HepG2 (cell line): Measurements from ENCODE around the gene IGSF8. TPM values are rescaled to one million over a fixed set of nuclear protein-coding genes. Genes with fewer than 3 reads are reported as not detected.

Source experiments
- AKAP8 ChIP-seq: sonication (generic); formaldehyde crosslinking; IDR thresholded peaks from 2 replicates; pipeline ENCODE4 v1.5.1; 2020; ENCODE audit warnings: mild to moderate bottlenecking, missing genetic modification reagents
- BCL6 ChIP-seq: IDR thresholded peaks from 2 replicates; pipeline ENCODE4 v1.6.1; 2016; ENCODE audit warnings: missing genetic modification reagents, missing compliant biosample characterization
- CHD4 ChIP-seq: fragments of 200-600 bp; sonication (generic); IDR thresholded peaks from 2 replicates; pipeline ENCODE4 v1.7.0; 2017; ENCODE audit warnings: mild to moderate bottlenecking, low read length, borderline replicate concordance
- FOSL2 ChIP-seq: sonication (generic); formaldehyde crosslinking; IDR thresholded peaks from 2 replicates; pipeline ENCODE4 v1.4.0; 2020; ENCODE audit warnings: missing genetic modification reagents
- HNRNPLL ChIP-seq: fragments of 200-400 bp; formaldehyde crosslinking; IDR thresholded peaks from 2 replicates; pipeline ENCODE4 v1.6.1; 2017; ENCODE audit warnings: mild to moderate bottlenecking, low read depth, low read length; ENCODE audit not compliant: poor library complexity, severe bottlenecking
- JUND ChIP-seq: sonication (generic); formaldehyde crosslinking; IDR thresholded peaks from 2 replicates; pipeline ENCODE4 v1.8.0; 2022; ENCODE audit warnings: mild to moderate bottlenecking, missing genetic modification reagents
- KDM4B ChIP-seq: sonication (generic); formaldehyde crosslinking; IDR thresholded peaks from 2 replicates; pipeline ENCODE4 v1.4.0; 2020; ENCODE audit warnings: missing genetic modification reagents
- KMT2A ChIP-seq: sonication (generic); formaldehyde crosslinking; IDR thresholded peaks from 2 replicates; pipeline ENCODE4 v1.4.0; 2020; ENCODE audit warnings: missing genetic modification reagents
- MEF2D ChIP-seq: sonication (generic); formaldehyde crosslinking; IDR thresholded peaks from 2 replicates; pipeline ENCODE4 v1.5.1; 2020; ENCODE audit warnings: mild to moderate bottlenecking, missing genetic modification reagents
- ONECUT2 ChIP-seq: sonication (generic); formaldehyde crosslinking; IDR thresholded peaks from 2 replicates; pipeline ENCODE4 v1.4.0; 2020; ENCODE audit warnings: missing genetic modification reagents
- SRSF4 ChIP-seq: fragments of 200-400 bp; formaldehyde crosslinking; IDR thresholded peaks from one replicate; pipeline ENCODE4 v1.6.1; 2018; ENCODE audit warnings: mild to moderate bottlenecking, low read depth, low read length, moderate library complexity; ENCODE audit not compliant: poor library complexity, severe bottlenecking
- SYNCRIP ChIP-seq: fragments of 200-400 bp; formaldehyde crosslinking; IDR thresholded peaks from 2 replicates; pipeline ENCODE4 v1.6.1; 2018; ENCODE audit warnings: mild to moderate bottlenecking, low read depth, low read length; ENCODE audit not compliant: insufficient read depth
- ZBTB21 ChIP-seq: sonication (generic); formaldehyde crosslinking; IDR thresholded peaks from 2 replicates; pipeline ENCODE4 v1.4.0; 2020; ENCODE audit warnings: missing genetic modification reagents
- ZBTB3 ChIP-seq: sonication (generic); formaldehyde crosslinking; IDR thresholded peaks from 2 replicates; pipeline ENCODE4 v1.4.0; 2020; ENCODE audit warnings: low read depth, mild to moderate bottlenecking, moderate library complexity, missing genetic modification reagents, borderline replicate concordance
- ZFP37 ChIP-seq: sonication (generic); formaldehyde crosslinking; IDR thresholded peaks from 2 replicates; pipeline ENCODE4 v1.4.0; 2020; ENCODE audit warnings: missing genetic modification reagents, borderline replicate concordance
- ZIK1 ChIP-seq: sonication (generic); formaldehyde crosslinking; IDR thresholded peaks from 2 replicates; pipeline ENCODE4 v1.5.0; 2020; ENCODE audit warnings: mild to moderate bottlenecking, low read depth, missing genetic modification reagents, borderline replicate concordance
- ZNF12 ChIP-seq: sonication (generic); formaldehyde crosslinking; IDR thresholded peaks from 2 replicates; pipeline ENCODE4 v1.5.0; 2020; ENCODE audit warnings: missing genetic modification reagents
- ZNF20 ChIP-seq: sonication (generic); formaldehyde crosslinking; IDR thresholded peaks from 2 replicates; pipeline ENCODE4 v1.4.0; 2020; ENCODE audit warnings: mild to moderate bottlenecking, moderate library complexity, missing genetic modification reagents
- ZNF253 ChIP-seq: sonication (generic); formaldehyde crosslinking; IDR thresholded peaks from 2 replicates; pipeline ENCODE4 v1.8.0; 2022; ENCODE audit warnings: mild to moderate bottlenecking, missing genetic modification reagents, borderline replicate concordance
- ZNF296 ChIP-seq: sonication (generic); formaldehyde crosslinking; conservative IDR thresholded peaks from 2 replicates; pipeline ENCODE4 v1.5.0; 2020; ENCODE audit warnings: mild to moderate bottlenecking, missing genetic modification reagents
- ZNF441 ChIP-seq: sonication (generic); formaldehyde crosslinking; IDR thresholded peaks from 2 replicates; pipeline ENCODE4 v1.7.0; 2021; ENCODE audit warnings: missing genetic modification reagents, borderline replicate concordance
- ZNF569 ChIP-seq: sonication (generic); formaldehyde crosslinking; IDR thresholded peaks from 2 replicates; pipeline ENCODE4 v1.5.0; 2020; ENCODE audit warnings: mild to moderate bottlenecking, missing genetic modification reagents, moderate library complexity, borderline replicate concordance
- ZNF644 ChIP-seq: IDR thresholded peaks from 2 replicates; pipeline ENCODE4 v1.6.1; 2016; ENCODE audit warnings: low read depth
- ZNF776 ChIP-seq: sonication (generic); formaldehyde crosslinking; IDR thresholded peaks from 2 replicates; pipeline ENCODE4 v1.4.0; 2020; ENCODE audit warnings: mild to moderate bottlenecking, missing genetic modification reagents
- ZNF780A ChIP-seq: sonication (generic); formaldehyde crosslinking; IDR thresholded peaks from 2 replicates; pipeline ENCODE4 v1.8.0; 2022; ENCODE audit warnings: mild to moderate bottlenecking, missing genetic modification reagents, moderate library complexity
- ZNF782 ChIP-seq: sonication (generic); formaldehyde crosslinking; IDR thresholded peaks from 2 replicates; pipeline ENCODE4 v1.4.0; 2020; ENCODE audit warnings: missing genetic modification reagents, mild to moderate bottlenecking, borderline replicate concordance
- polyA plus RNA-seq, 8 experiments: library from polyadenylated mRNA; depleted of rRNA in 3 of 8; stranded (reverse) in 7 of 8; unstranded in 1 of 8; fragments of >200 nt; fragmentation: Illumina TruSeq in 4 of 8; extraction: Trizol in 4 of 8; gene quantifications; 2 replicates each; pipeline versions ENCODE4 v1.2.1 to v1.2.3, GENCODE V29; 2011 to 2016; ENCODE audit warnings: low read depth in 4 of 8, missing spikeins in 1 of 8, mixed read lengths in 1 of 8; ENCODE audit not compliant: insufficient read depth in 1 of 8
- total RNA-seq, 5 experiments: library from RNA; depleted of rRNA; stranded (reverse); fragments of >200 nt; fragmentation: Illumina TruSeq; extraction: Trizol; gene quantifications; 2 replicates each; pipeline ENCODE4 v1.2.3, GENCODE V29; 2016; ENCODE audit warnings: low read depth in 1 of 5
- TF ChIP-seq, protein P1 (sequence below): IDR thresholded peaks from 2 replicates; pipeline ENCODE4 v1.6.1; 2016; ENCODE audit warnings: control low read depth
- TF ChIP-seq, protein P2 (sequence below): sonication (generic); formaldehyde crosslinking; IDR thresholded peaks from 2 replicates; pipeline ENCODE4 v1.5.1; 2020; ENCODE audit warnings: missing genetic modification reagents, mild to moderate bottlenecking, borderline replicate concordance
- TF ChIP-seq, protein P3 (sequence below): IDR thresholded peaks from 2 replicates; pipeline ENCODE4 v1.6.1; 2016; ENCODE audit warnings: missing genetic modification reagents, missing compliant biosample characterization

The IGSF8 gene
- total and polyA plus RNA-seq, 2 of the 13 experiments (the other 11 are each of a cell fraction or from before 2014, with no cell fraction given): 24.0 to 41.0 TPM

DNA sequence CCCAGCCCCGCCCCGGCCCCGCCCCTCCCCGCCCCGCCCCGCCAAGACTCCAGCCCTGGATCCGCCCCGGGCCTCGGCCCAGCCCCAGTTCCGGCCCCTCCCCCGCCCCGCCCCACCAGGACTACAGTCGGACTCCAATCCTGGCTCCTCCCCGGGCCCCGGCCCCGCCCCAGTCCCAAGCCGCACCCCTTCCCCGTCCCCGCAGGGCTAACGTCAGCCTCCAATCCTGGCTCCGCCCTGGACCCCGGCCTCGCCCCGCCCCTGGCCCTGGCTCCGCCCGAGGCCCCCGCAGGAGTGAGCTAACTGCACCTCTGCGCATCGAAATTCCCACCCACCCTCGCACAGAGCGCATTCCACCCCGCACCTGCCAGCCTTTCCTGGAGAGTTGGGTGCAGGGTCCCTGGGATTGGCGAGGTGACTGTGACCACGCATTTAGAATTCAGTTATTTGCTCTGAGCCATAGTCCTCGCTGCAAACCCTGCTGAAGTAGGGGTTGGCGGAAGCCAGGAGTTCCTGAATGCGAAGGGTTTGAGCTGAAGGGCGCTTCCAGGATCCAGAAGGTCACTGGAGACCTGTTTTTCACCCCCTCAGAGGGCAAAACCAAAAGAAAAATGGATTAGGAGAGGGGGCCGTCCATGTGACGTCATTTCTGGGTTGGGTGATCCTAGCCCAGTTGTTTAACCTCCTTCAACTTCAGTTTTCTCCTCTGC lies 588 bp upstream of the IGSF8 start (continued):
- no peak for TF ChIP-seq SYNCRIP
- no peak for TF ChIP-seq ZNF12 (CRISPR knock-in tag)
- TF ChIP-seq ZNF569: no peak
- no peak for TF ChIP-seq ZNF296 (CRISPR knock-in tag)
- TF ChIP-seq ZFP37 (CRISPR knock-in tag): no peak
- no peak for TF ChIP-seq JUND
- no peak for TF ChIP-seq ZNF441 (CRISPR knock-in tag)
- no peak for TF ChIP-seq ZNF253 (CRISPR knock-in tag)
- 0 out of 2 replicates have a peak, but pooled peaks have one; percentile 20 for TF ChIP-seq ZBTB21
- TF ChIP-seq, protein P1, sequence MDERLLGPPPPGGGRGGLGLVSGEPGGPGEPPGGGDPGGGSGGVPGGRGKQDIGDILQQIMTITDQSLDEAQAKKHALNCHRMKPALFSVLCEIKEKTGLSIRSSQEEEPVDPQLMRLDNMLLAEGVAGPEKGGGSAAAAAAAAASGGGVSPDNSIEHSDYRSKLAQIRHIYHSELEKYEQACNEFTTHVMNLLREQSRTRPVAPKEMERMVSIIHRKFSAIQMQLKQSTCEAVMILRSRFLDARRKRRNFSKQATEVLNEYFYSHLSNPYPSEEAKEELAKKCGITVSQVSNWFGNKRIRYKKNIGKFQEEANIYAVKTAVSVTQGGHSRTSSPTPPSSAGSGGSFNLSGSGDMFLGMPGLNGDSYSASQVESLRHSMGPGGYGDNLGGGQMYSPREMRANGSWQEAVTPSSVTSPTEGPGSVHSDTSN: no peak
- TF ChIP-seq, protein P2, sequence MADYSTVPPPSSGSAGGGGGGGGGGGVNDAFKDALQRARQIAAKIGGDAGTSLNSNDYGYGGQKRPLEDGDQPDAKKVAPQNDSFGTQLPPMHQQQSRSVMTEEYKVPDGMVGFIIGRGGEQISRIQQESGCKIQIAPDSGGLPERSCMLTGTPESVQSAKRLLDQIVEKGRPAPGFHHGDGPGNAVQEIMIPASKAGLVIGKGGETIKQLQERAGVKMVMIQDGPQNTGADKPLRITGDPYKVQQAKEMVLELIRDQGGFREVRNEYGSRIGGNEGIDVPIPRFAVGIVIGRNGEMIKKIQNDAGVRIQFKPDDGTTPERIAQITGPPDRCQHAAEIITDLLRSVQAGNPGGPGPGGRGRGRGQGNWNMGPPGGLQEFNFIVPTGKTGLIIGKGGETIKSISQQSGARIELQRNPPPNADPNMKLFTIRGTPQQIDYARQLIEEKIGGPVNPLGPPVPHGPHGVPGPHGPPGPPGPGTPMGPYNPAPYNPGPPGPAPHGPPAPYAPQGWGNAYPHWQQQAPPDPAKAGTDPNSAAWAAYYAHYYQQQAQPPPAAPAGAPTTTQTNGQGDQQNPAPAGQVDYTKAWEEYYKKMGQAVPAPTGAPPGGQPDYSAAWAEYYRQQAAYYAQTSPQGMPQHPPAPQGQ: no peak
- no peak for TF ChIP-seq ZBTB3
- no peak for TF ChIP-seq ZIK1 (CRISPR knock-in tag)
- TF ChIP-seq AKAP8 (CRISPR knock-in tag): no peak
- no peak for TF ChIP-seq ONECUT2 (CRISPR knock-in tag)
- TF ChIP-seq BCL6 (CRISPR knock-in tag): peak; percentile 61; the same call in 1 of the 2 replicates
- TF ChIP-seq ZNF644 (CRISPR knock-in tag): no peak
- TF ChIP-seq, protein P3, sequence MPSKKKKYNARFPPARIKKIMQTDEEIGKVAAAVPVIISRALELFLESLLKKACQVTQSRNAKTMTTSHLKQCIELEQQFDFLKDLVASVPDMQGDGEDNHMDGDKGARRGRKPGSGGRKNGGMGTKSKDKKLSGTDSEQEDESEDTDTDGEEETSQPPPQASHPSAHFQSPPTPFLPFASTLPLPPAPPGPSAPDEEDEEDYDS (CRISPR knock-in tag): 0 out of 2 replicates have a peak, but pooled peaks have one; percentile 33
- TF ChIP-seq HNRNPLL: peak; percentile 63
- TF ChIP-seq KDM4B (CRISPR knock-in tag): 0 out of 2 replicates have a peak, but pooled peaks have one; percentile 36
- TF ChIP-seq FOSL2 (CRISPR knock-in tag): 0 out of 2 replicates have a peak, but pooled peaks have one; percentile 8
- no peak for TF ChIP-seq KMT2A (CRISPR knock-in tag)
- TF ChIP-seq ZNF782 (CRISPR knock-in tag): no peak
- no peak for TF ChIP-seq ZNF776 (CRISPR knock-in tag)
- TF ChIP-seq SRSF4: no peak
- TF ChIP-seq CHD4: no peak
- TF ChIP-seq ZNF780A: no peak
- TF ChIP-seq MEF2D (CRISPR knock-in tag): no peak
- no peak for TF ChIP-seq ZNF20
